Keratinocyte (primary cell): Measurements from ENCODE around the gene PDZRN3. TPM values are rescaled to one million over a fixed set of nuclear protein-coding genes. Genes with fewer than 3 reads are reported as not detected.

Experiments
- DNase-seq: peaks from one replicate; pipeline ENCODE4 v3.0.0-alpha.2; 2011; ENCODE audit warnings: low read depth, missing footprints, low spot score
- FAIRE-seq: peaks from 2 replicates; lab custom pipeline; 2011; peaks lifted over from hg19 to GRCh38; lab: Jason Lieb, UNC
- H2AFZ ChIP-seq: 2 replicates; pipeline ENCODE4 v1.6.0; 2012; ENCODE audit warnings: low read length, control low read depth, inconsistent platforms; ENCODE audit not compliant: control insufficient read depth
- H3K27ac ChIP-seq: 2 replicates; pipeline ENCODE4 v1.5.1; 2011; ENCODE audit warnings: low read length; ENCODE audit not compliant: control insufficient read depth, insufficient read depth
- H3K27me3 ChIP-seq: 3 replicates; pipeline ENCODE4 v1.6.0; 2011; ENCODE audit warnings: low read length; ENCODE audit not compliant: control insufficient read depth, insufficient read depth; ENCODE audit errors: extremely low read depth
- H3K36me3 ChIP-seq, 2 experiments: 2 replicates in 1 of 2; 3 replicates in 1 of 2; pipeline ENCODE4 v1.5.1; 2011; ENCODE audit warnings: low read length in 2 of 2, mild to moderate bottlenecking in 1 of 2; ENCODE audit not compliant: control insufficient read depth in 2 of 2, insufficient read depth in 2 of 2; ENCODE audit errors: extremely low read depth in 1 of 2
- H3K4me1 ChIP-seq: 3 replicates; pipeline ENCODE4 v1.5.1; 2011; ENCODE audit warnings: low read length; ENCODE audit not compliant: control insufficient read depth, insufficient read depth; ENCODE audit errors: extremely low read depth
- H3K4me2 ChIP-seq: 3 replicates; pipeline ENCODE4 v1.6.0; 2011; ENCODE audit warnings: low read depth, low read length; ENCODE audit not compliant: control insufficient read depth, insufficient read depth; ENCODE audit errors: extremely low read depth
- H3K4me3 ChIP-seq, 3 experiments: fragments of 200-600 bp in 1 of 3; sonication (generic) in 1 of 3; 2 replicates in 2 of 3; 3 replicates in 1 of 3; pipeline ENCODE4 v1.5.1; 2011 to 2016; ENCODE audit warnings: low read length in 3 of 3, mild to moderate bottlenecking in 3 of 3, control low read depth in 2 of 3, inconsistent platforms in 1 of 3, low read depth in 1 of 3, mixed read lengths in 1 of 3, mixed run types in 1 of 3, moderate library complexity in 1 of 3; ENCODE audit not compliant: control insufficient read depth in 2 of 3, insufficient read depth in 2 of 3; ENCODE audit errors: extremely low read depth in 1 of 3
- H3K79me2 ChIP-seq: 2 replicates; pipeline ENCODE4 v1.6.0; 2012; ENCODE audit warnings: low read length; ENCODE audit not compliant: control insufficient read depth, insufficient read depth
- H3K9ac ChIP-seq: 3 replicates; pipeline ENCODE4 v1.6.0; 2011; ENCODE audit warnings: low read length; ENCODE audit not compliant: control insufficient read depth, insufficient read depth; ENCODE audit errors: extremely low read depth
- H3K9me1 ChIP-seq: 3 replicates; pipeline ENCODE4 v1.6.0; 2011; ENCODE audit warnings: low read length; ENCODE audit not compliant: control insufficient read depth, insufficient read depth; ENCODE audit errors: extremely low read depth
- H3K9me3 ChIP-seq: 2 replicates; pipeline ENCODE4 v1.5.1; 2012; ENCODE audit warnings: low read depth, low read length; ENCODE audit not compliant: control insufficient read depth
- H4K20me1 ChIP-seq: 3 replicates; pipeline ENCODE4 v1.6.0; 2011; ENCODE audit warnings: low read length; ENCODE audit not compliant: control insufficient read depth, insufficient read depth; ENCODE audit errors: extremely low read depth
- EZH2 ChIP-seq: IDR thresholded peaks from one replicate; pipeline ENCODE4 v1.6.1; 2012; ENCODE audit warnings: inconsistent platforms, mild to moderate bottlenecking, low read length, moderate library complexity
- dilution Hi-C: fragments of 300-500 bp; cut with MboI; formaldehyde crosslinking; loops from one replicate; pipeline ENCODE4 v1.7.0; 2020; ENCODE audit warnings: low sequenced_read_pairs; ENCODE audit not compliant: extremely low pct_ligation_motif_present
- polyA plus RNA-seq, 5 experiments: library from polyadenylated mRNA; depleted of rRNA in 3 of 5; stranded (reverse) in 3 of 5; stranded (forward) in 1 of 5; unstranded in 1 of 5; fragments of >200 nt; gene quantifications; 1 replicate in 1 of 5; 2 replicates in 3 of 5; 3 replicates in 1 of 5; pipeline versions ENCODE4 v1.2.1 to v1.2.3, GENCODE V29; 2011 to 2012; ENCODE audit warnings: missing spikeins in 2 of 5, low read depth in 1 of 5, low replicate concordance in 1 of 5
- TF ChIP-seq, protein P1 (sequence below), 3 experiments: IDR thresholded peaks in 1 of 3; conservative IDR thresholded peaks in 1 of 3; optimal IDR thresholded peaks in 1 of 3; 2 replicates in 2 of 3; 3 replicates in 1 of 3; pipeline versions ENCODE3 to v1.5.1; 2011; ENCODE audit warnings: low read length in 3 of 3, mild to moderate bottlenecking in 3 of 3, moderate library complexity in 2 of 3, control low read depth in 1 of 3, inconsistent platforms in 1 of 3; ENCODE audit not compliant: insufficient read depth in 2 of 3; ENCODE audit errors: extremely low read depth in 1 of 3

PDZRN3 gene
- polyA plus RNA-seq, 1 donor (not counting 4 experiments of a cell fraction or from before 2014, with no cell fraction given), result not detected

DNA sequence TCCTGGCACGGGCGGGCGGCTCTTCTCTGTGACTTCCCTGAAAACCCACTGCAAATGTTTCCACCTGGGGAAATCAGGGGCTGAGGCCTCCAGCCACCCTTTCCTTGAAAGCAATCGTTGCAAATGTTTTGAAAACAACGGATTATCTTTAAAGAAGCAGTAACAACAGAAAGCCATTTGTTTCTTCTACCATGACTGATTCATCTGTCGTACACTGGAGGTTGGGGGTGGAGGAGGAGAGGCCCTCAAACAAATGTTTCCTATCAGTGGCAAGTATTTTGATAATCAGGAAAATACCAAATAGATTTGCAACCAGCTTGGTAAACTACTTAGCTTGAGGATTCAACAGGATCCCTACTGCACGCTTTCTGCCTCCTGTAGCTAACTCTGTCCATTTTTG lies 114.9 kb downstream of the PDZRN3 start:
- TF ChIP-seq, protein P1, sequence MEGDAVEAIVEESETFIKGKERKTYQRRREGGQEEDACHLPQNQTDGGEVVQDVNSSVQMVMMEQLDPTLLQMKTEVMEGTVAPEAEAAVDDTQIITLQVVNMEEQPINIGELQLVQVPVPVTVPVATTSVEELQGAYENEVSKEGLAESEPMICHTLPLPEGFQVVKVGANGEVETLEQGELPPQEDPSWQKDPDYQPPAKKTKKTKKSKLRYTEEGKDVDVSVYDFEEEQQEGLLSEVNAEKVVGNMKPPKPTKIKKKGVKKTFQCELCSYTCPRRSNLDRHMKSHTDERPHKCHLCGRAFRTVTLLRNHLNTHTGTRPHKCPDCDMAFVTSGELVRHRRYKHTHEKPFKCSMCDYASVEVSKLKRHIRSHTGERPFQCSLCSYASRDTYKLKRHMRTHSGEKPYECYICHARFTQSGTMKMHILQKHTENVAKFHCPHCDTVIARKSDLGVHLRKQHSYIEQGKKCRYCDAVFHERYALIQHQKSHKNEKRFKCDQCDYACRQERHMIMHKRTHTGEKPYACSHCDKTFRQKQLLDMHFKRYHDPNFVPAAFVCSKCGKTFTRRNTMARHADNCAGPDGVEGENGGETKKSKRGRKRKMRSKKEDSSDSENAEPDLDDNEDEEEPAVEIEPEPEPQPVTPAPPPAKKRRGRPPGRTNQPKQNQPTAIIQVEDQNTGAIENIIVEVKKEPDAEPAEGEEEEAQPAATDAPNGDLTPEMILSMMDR (optimal IDR thresholded peaks at IDR 0.05 in 1 of 3, IDR thresholded peaks at IDR 0.05 in 1 of 3, conservative IDR thresholded peaks at IDR 0.05 in 1 of 3; ENCODE audit: extremely low read depth in 1 of 3, insufficient read depth in 2 of 3, low read length in 3 of 3), result no peak
- TF ChIP-seq EZH2, result no peak
- no peaks in the 10 kb centered on the region for H3K27me3 ChIP-seq
- no peak overlapping the region for H2AFZ ChIP-seq
- no peak overlapping the region for H3K9ac ChIP-seq
- no peak overlapping the region for H3K4me3 ChIP-seq
- DNase-seq (no peak), FAIRE-seq (no peak)
- no peaks in the 10 kb centered on the region for H3K9me1 ChIP-seq
- no peak overlapping the region for H3K27ac ChIP-seq
- H3K9me3 ChIP-seq, result no peaks in the 10 kb centered on the region
- H3K4me1 ChIP-seq, result no peaks in the 10 kb centered on the region
- H3K36me3 ChIP-seq, result no peaks in the 10 kb centered on the region
- no peaks in the 10 kb centered on the region for H4K20me1 ChIP-seq
- no peaks in the 10 kb centered on the region for H3K79me2 ChIP-seq
- dilution Hi-C loops, result no loop called here
- H3K4me2 ChIP-seq, result no peak overlapping the region

DNA sequence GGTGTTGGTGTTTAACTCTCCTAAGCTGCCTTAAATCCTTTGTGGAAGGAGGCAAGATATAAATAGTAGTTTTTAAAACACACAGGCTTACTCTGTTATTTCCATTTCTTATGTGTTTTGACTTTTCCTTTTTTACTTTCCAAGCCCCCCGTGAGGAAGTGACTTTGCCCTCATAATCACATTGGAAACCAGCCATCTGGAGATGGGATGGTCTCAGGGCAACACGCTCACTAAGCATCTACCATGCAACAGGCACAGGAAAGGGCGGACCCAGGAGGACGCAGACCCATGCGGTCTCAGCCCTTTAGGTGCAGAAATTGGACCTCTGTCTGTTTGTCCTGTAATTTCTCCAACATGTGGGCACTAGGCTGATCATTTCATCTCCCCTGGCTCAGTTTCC lies 115.7 kb downstream of the PDZRN3 start:
- Histone ChIP-seq H3K79me2 (no peaks in the 10 kb centered on the region), H3K9ac (no peak overlapping the region), H3K27me3 (no peaks in the 10 kb centered on the region), H3K4me3 (no peak overlapping the region), H3K4me1 (no peaks in the 10 kb centered on the region), H2AFZ (no peak overlapping the region), H3K4me2 (no peak overlapping the region), H3K36me3 (no peaks in the 10 kb centered on the region), H4K20me1 (no peaks in the 10 kb centered on the region), H3K9me1 (no peaks in the 10 kb centered on the region), H3K9me3 (no peaks in the 10 kb centered on the region), H3K27ac (no peak overlapping the region)
- FAIRE-seq (no peak), DNase-seq (no peak)
- TF ChIP-seq, protein P1 (optimal IDR thresholded peaks at IDR 0.05 in 1 of 3, IDR thresholded peaks at IDR 0.05 in 1 of 3, conservative IDR thresholded peaks at IDR 0.05 in 1 of 3; ENCODE audit: extremely low read depth in 1 of 3, insufficient read depth in 2 of 3, low read length in 3 of 3), result no peak
- TF ChIP-seq EZH2, result no peak
- dilution Hi-C loops, result no loop called here
